22Rv1 (cell line): ENCODE measurements around the gene PIK3R3.

Experiments
- ZFX ChIP-seq: fragments of 450-650 bp; IDR thresholded peaks from 2 replicates; pipeline ENCODE4 v1.6.1; 2017; ENCODE audit warnings: antibody characterized with exemption, borderline replicate concordance
- TF ChIP-seq, protein P1 (sequence below): fragments of 450-650 bp; IDR thresholded peaks from 2 replicates; pipeline ENCODE4 v1.5.1; 2017; ENCODE audit warnings: mild to moderate bottlenecking

DNA sequence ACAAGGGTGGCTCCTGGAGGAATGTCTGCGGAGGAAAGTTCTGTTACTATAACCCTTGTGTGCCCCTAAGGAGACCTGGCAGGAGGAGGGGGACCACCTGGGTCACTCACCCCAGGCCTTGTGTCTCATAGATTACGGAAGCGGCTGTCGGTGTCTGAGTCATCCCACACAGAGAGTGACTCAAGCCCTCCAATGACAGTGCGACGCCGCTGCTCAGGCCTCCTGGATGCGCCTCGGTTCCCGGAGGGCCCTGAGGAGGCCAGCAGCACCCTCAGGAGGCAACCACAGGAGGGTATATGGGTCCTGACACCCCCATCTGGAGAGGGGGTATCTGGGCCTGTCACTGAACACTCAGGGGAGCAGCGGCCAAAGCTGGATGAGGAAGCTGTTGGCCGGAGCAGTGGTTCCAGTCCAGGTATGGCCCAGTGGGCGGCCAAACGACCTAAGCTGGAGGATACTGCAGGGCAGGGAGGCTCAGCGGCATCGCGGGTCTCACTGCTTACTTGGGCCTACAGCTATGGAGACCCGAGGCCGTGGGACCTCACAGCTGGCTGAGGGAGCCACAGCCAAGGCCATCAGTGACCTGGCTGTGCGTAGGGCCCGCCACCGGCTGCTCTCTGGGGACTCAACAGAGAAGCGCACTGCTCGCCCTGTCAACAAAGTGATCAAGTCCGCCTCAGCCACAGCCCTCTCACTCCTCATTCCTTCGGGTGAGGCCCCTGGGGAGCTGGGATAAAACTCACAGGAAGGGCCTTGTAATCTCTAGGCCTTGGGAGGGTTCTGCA, 101.4 kb downstream of the PIK3R3 start:
- TF ChIP-seq, protein P1, sequence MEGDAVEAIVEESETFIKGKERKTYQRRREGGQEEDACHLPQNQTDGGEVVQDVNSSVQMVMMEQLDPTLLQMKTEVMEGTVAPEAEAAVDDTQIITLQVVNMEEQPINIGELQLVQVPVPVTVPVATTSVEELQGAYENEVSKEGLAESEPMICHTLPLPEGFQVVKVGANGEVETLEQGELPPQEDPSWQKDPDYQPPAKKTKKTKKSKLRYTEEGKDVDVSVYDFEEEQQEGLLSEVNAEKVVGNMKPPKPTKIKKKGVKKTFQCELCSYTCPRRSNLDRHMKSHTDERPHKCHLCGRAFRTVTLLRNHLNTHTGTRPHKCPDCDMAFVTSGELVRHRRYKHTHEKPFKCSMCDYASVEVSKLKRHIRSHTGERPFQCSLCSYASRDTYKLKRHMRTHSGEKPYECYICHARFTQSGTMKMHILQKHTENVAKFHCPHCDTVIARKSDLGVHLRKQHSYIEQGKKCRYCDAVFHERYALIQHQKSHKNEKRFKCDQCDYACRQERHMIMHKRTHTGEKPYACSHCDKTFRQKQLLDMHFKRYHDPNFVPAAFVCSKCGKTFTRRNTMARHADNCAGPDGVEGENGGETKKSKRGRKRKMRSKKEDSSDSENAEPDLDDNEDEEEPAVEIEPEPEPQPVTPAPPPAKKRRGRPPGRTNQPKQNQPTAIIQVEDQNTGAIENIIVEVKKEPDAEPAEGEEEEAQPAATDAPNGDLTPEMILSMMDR, result no peak
- no peak for TF ChIP-seq ZFX
